Bronchial epithelial cell (primary cell): ENCODE results near the gene CGAS. TPM values are rescaled to one million over a fixed set of nuclear protein-coding genes. Genes with fewer than 3 reads are reported as not detected.
A peak's percentile ranks its signal among the peaks of the same experiment; 100 is the strongest.
"Not testable (repeated sequence)": the region's sequence is repeated elsewhere in the genome, so short reads cannot be mapped to it uniquely, and the experiment has no call there.

Source experiments
- DNase-seq: peaks from one replicate; pipeline ENCODE4 v3.0.0-alpha.2; 2010; ENCODE audit warnings: low read depth
- FAIRE-seq: peaks from 2 replicates; lab custom pipeline; 2011; peaks lifted over from hg19 to GRCh38; lab: Jason Lieb, UNC
- H3K27me3 ChIP-seq: 2 replicates; pipeline ENCODE4 v1.5.1; 2011; ENCODE audit warnings: low read length; ENCODE audit not compliant: control insufficient read depth, insufficient read depth
- H3K36me3 ChIP-seq: 2 replicates; pipeline ENCODE4 v1.5.1; 2011; ENCODE audit warnings: low read length; ENCODE audit not compliant: control insufficient read depth, insufficient read depth
- H3K4me3 ChIP-seq: 2 replicates; pipeline ENCODE4 v1.5.1; 2011; ENCODE audit warnings: mild to moderate bottlenecking, low read depth, low read length, control low read depth
- total RNA-seq: library from RNA; depleted of rRNA; stranded (reverse); fragments of >200 nt; gene quantifications from 2 replicates; pipeline ENCODE4 v1.2.1, GENCODE V29; 2014
- TF ChIP-seq, protein P1 (sequence below): IDR thresholded peaks from 2 replicates; pipeline ENCODE4 v1.5.1; 2011; ENCODE audit warnings: mild to moderate bottlenecking, moderate library complexity, low read length, control low read depth, inconsistent platforms; ENCODE audit not compliant: insufficient read depth, severe bottlenecking

Gene CGAS
- total RNA-seq, 1 donor from 2014 or later, result 3.9 TPM

DNA sequence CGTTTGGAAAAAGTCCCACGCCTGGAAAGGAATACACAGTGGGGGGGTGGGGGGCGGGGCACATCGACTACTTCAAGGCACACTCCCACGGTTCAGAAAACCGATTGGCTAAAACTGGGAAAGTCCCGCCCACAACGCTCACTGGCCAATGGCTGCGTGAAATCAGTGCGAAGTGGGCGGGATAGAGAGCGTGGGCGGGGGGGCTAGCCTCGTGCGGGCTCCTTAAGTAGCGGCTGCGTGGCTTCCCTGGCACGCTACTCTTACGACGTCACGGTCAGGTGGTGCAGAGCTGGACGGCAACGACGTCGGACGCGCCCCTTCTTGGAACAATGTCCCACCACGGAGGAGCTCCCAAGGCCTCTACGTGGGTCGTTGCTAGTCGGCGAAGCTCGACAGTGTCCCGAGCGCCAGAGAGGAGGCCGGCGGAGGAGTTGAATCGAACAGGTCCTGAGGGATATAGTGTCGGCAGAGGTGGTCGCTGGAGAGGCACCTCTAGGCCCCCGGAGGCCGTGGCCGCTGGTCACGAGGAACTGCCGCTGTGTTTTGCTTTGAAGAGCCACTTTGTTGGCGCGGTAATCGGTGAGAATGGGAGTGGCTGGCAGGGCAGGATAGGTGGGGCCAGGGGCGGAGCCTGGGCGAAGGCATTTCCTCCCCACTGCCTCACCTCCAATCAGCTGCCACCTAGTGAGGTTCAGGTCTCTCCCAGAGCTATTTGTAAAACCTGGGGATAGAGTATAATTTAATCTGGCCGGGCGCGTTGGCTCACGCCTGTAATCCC lies 57.3 kb downstream of the CGAS start, which contains the start of gene DDX43:
Gene DDX43, plus strand, starts transcription at position 252 of the 778 bp plus-strand sequence. Its CDS starts 78 bp downstream, at position 330.
- DNase-seq, result peak; percentile 15
- no peaks in the 10 kb centered on the region for H3K36me3 ChIP-seq
- TF ChIP-seq, protein P1, sequence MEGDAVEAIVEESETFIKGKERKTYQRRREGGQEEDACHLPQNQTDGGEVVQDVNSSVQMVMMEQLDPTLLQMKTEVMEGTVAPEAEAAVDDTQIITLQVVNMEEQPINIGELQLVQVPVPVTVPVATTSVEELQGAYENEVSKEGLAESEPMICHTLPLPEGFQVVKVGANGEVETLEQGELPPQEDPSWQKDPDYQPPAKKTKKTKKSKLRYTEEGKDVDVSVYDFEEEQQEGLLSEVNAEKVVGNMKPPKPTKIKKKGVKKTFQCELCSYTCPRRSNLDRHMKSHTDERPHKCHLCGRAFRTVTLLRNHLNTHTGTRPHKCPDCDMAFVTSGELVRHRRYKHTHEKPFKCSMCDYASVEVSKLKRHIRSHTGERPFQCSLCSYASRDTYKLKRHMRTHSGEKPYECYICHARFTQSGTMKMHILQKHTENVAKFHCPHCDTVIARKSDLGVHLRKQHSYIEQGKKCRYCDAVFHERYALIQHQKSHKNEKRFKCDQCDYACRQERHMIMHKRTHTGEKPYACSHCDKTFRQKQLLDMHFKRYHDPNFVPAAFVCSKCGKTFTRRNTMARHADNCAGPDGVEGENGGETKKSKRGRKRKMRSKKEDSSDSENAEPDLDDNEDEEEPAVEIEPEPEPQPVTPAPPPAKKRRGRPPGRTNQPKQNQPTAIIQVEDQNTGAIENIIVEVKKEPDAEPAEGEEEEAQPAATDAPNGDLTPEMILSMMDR, result no peak
- FAIRE-seq, result no peak
- peak within 1 kb of the TSS; percentile 13 for H3K4me3 ChIP-seq
- no peaks in the 10 kb centered on the region for H3K27me3 ChIP-seq

DNA sequence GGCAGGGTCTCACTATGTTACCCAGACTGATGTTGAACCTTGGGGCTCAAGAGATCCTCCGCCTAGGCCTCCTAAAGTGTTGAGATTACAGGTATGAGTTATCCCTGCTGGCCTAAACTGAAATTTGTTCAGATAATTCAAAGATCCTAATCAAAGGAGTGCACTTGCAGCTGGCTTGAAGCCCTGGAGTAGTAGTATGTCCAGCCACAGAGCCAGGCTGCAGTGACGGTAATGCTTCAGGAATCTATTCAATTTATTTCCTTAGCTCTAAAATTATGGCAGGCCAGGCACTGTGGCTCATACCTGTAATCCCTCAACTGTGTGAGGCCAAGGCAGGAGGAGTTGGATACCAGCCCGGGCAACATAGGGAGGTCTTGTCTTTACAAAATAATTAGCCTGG lies 58.8 kb downstream of the CGAS start:
- TF ChIP-seq, protein P1, result no peak
- DNase-seq (no peak), FAIRE-seq (no peak)
- H3K4me3 ChIP-seq, result no peak overlapping the region
- no peaks in the 10 kb centered on the region for H3K36me3 ChIP-seq
- H3K27me3 ChIP-seq, result no peaks in the 10 kb centered on the region

DNA sequence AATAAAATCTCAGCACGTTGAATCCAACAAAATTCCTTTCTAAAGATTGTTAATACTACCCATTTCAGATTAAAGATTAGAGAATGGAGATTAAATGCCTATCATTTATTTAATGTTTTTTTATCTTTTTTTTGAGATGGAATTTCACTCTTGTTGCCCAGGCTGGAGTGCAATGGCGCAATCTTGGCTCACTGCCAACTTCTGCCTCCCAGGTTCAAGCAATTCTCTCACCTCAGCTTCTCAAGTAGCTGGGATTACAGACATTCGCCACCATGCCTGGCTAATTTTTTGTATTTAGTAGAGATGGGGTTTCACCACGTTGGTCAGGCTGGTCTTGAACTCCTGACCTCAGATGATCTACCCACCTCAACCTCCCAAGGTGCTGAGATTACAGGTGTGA lies 59.9 kb downstream of the CGAS start:
- H3K36me3 ChIP-seq, FAIRE-seq, H3K27me3 ChIP-seq, DNase-seq, H3K4me3 ChIP-seq: not testable (repeated sequence)

DNA sequence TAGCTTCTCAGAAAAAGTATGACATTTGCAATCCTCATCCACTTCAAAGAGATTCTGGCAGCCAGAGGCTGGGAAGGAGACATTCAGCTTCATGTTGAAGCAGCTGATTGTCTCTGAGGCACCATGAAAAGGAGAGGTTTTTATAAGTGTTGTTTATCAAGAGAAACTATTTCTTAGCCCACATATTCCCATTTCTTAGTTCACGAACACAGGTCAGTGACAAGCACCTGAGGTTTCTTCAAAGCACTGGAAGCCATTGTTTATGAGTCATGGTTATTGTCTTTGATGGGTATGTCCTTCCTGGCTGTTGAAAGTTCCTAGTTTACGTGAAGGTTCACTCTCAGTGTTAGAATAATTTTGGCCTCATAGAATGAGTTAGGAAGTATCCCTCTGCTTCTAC lies 60.4 kb downstream of the CGAS start:
- Histone ChIP-seq H3K4me3 (no peak overlapping the region), H3K36me3 (no peaks in the 10 kb centered on the region), H3K27me3 (no peaks in the 10 kb centered on the region)
- peak; percentile 29 for DNase-seq
- TF ChIP-seq, protein P1, result no peak
- FAIRE-seq, result no peak

DNA sequence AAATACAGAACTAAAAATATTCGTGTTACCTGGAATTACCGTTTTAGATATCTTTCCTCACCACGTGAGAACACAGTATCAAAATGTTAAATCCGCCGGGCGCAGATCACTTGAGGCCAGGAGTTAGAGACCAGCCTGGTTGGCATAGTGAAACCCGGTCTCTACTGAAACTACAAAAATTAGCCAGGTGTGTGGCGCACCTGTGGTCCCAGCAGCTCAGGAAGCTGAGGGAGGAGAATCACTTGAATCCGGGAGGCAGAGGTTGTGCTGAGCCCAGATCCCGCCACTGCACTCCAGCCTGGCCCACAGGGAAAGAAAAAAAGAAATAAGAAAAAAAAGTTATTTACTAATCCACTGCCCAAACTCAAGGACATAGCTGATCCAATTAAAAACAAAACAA lies 62.2 kb downstream of the CGAS start:
- FAIRE-seq, result no peak
- no peak for DNase-seq
- TF ChIP-seq, protein P1, result no peak
- no peaks in the 10 kb centered on the region for H3K36me3 ChIP-seq
- no peak overlapping the region for H3K4me3 ChIP-seq
- no peaks in the 10 kb centered on the region for H3K27me3 ChIP-seq

DNA sequence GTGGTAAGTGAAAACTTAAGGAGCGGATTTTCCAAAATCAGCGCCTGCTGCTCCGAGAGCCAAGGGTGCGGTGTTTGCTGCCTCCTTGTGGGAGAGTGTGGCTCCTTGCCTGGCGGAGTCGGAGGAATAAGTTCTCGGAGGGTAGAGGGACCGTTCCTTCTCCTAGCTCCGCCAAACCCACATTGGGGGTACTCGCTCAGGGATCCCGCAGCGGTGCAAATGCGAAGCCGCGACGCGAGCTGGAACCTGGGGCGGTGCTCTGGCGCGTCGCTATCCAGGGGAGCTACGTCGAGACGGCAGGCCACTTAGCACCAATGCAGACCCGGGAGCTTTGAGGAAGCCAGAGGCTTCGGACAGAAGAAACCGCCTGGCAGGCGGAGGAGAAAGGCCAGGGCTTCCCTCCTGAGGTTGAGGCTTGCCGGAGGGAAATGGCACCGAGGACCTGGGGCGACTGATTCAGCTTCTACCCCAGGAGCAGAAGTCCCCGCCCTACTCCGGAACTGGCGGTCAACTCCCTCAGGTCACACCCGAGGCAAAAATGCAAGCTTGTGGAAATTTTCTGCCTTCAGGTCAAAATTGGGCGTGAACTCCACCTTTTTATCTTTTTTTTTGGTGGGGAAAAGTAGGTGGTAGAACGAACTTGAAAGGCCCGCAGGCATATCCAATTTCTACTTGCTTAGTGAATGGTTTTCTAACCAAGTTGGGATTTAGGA lies 63.1 kb downstream of the CGAS start:
- Histone ChIP-seq H3K27me3 (no peaks in the 10 kb centered on the region), H3K36me3 (no peaks in the 10 kb centered on the region), H3K4me3 (peak overlapping the region; percentile 38)
- TF ChIP-seq, protein P1, result peak; percentile 81
- FAIRE-seq (no peak), DNase-seq (peak; percentile 51)
